H1 (cell line): Measurements from ENCODE around the gene ACTR2.

Experiments
- CTCF ChIP-seq, 3 experiments: IDR thresholded peaks; 1 replicate in 2 of 3; 2 replicates in 1 of 3; pipeline versions ENCODE4 v1.5.1 to v1.6.1; 2011; ENCODE audit warnings: low read length in 3 of 3, mild to moderate bottlenecking in 3 of 3, inconsistent platforms in 2 of 3, low read depth in 1 of 3, moderate library complexity in 1 of 3; ENCODE audit not compliant: insufficient read depth in 1 of 3; ENCODE audit errors: control extremely low read depth in 1 of 3
- EZH2 ChIP-seq: fragments of 200-600 bp; sonication (generic); IDR thresholded peaks from 2 replicates; pipeline ENCODE4 v1.7.1; 2012; ENCODE audit warnings: low read depth, mild to moderate bottlenecking, moderate library complexity, low read length, inconsistent platforms; ENCODE audit not compliant: severe bottlenecking
- GABPA ChIP-seq: IDR thresholded peaks from 2 replicates; pipeline ENCODE4 v1.6.1; 2011; ENCODE audit warnings: mild to moderate bottlenecking, low read length, moderate library complexity, borderline replicate concordance; ENCODE audit not compliant: insufficient read depth
- JUN ChIP-seq: IDR thresholded peaks from 2 replicates; pipeline ENCODE4 v1.6.1; 2011; ENCODE audit warnings: low read depth, mild to moderate bottlenecking, improper control_type of control experiment, low read length
- JUND ChIP-seq: IDR thresholded peaks from 2 replicates; pipeline ENCODE4 v1.6.1; 2011; ENCODE audit warnings: mild to moderate bottlenecking, improper control_type of control experiment, low read length
- POLR2A ChIP-seq, 2 experiments: IDR thresholded peaks; 1 replicate in 1 of 2; 2 replicates in 1 of 2; pipeline ENCODE4 v1.6.1; 2011; ENCODE audit warnings: low read depth in 2 of 2, low read length in 2 of 2, mild to moderate bottlenecking in 2 of 2; ENCODE audit errors: control extremely low read depth in 1 of 2
- RAD21 ChIP-seq, 2 experiments: IDR thresholded peaks in 1 of 2; conservative IDR thresholded peaks in 1 of 2; 2 replicates each; pipeline ENCODE4 v1.6.1; 2011; ENCODE audit warnings: low read depth in 2 of 2, low read length in 2 of 2, improper control_type of control experiment in 1 of 2, inconsistent platforms in 1 of 2, mild to moderate bottlenecking in 1 of 2, moderate library complexity in 1 of 2
- ZNF274 ChIP-seq: IDR thresholded peaks from 2 replicates; pipeline ENCODE4 v1.7.0; 2012; ENCODE audit warnings: low read length, borderline replicate concordance; ENCODE audit errors: extremely low read depth

- TF ChIP-seq RAD21 (IDR thresholded peaks at IDR 0.05 in 1 of 2, conservative IDR thresholded peaks at IDR 0.05 in 1 of 2; ENCODE audit: low read depth in 2 of 2, low read length in 2 of 2) (no peak), CTCF (IDR thresholded peaks at IDR 0.05; ENCODE audit: control extremely low read depth in 1 of 3, insufficient read depth in 1 of 3, low read depth in 1 of 3, low read length in 3 of 3) (no peak), EZH2 (no peak), POLR2A (IDR thresholded peaks at IDR 0.05; ENCODE audit: control extremely low read depth in 1 of 2, low read depth in 2 of 2, low read length in 2 of 2) (no peak), ZNF274 (no peak), JUN (no peak), GABPA (no peak), JUND (no peak)
Measured at GRCh38 chr2:65277118-65277517, 49.5 kb downstream of the ACTR2 start.
